Ishikawa (cell line): ENCODE measurements around the gene DMBT1.

Experiments used
- CREB1 ChIP-seq: IDR thresholded peaks from 2 replicates; pipeline ENCODE4 v1.6.1; 2012; ENCODE audit warnings: low read depth
- EGR1 ChIP-seq: IDR thresholded peaks from 2 replicates; pipeline ENCODE4 v1.6.1; 2012
- EP300 ChIP-seq: IDR thresholded peaks from 2 replicates; pipeline ENCODE4 v1.6.1; 2012; ENCODE audit warnings: borderline replicate concordance
- FOXM1 ChIP-seq: IDR thresholded peaks from 2 replicates; pipeline ENCODE4 v1.6.1; 2012; ENCODE audit warnings: low read depth, borderline replicate concordance
- NFIC ChIP-seq: IDR thresholded peaks from 2 replicates; pipeline ENCODE4 v1.6.1; 2012
- RAD21 ChIP-seq: IDR thresholded peaks from 2 replicates; pipeline ENCODE4 v1.6.1; 2012; ENCODE audit warnings: low read depth
- TAF1 ChIP-seq: IDR thresholded peaks from 2 replicates; pipeline ENCODE4 v1.6.1; 2012; ENCODE audit warnings: low read depth, mild to moderate bottlenecking
- TEAD4 ChIP-seq: IDR thresholded peaks from 2 replicates; pipeline ENCODE4 v1.6.1; 2012
- ZBTB7A ChIP-seq: IDR thresholded peaks from 2 replicates; pipeline ENCODE4 v1.6.1; 2012; ENCODE audit warnings: low read depth
- TF ChIP-seq, protein P1 (sequence below): IDR thresholded peaks from 2 replicates; pipeline ENCODE4 v1.6.1; 2012
- TF ChIP-seq, protein P2 (sequence below): IDR thresholded peaks from 2 replicates; pipeline ENCODE4 v1.6.1; 2012
- TF ChIP-seq, protein P3 (sequence below): IDR thresholded peaks from 2 replicates; pipeline ENCODE4 v1.6.1; 2012; ENCODE audit warnings: low read depth, mild to moderate bottlenecking

DNA sequence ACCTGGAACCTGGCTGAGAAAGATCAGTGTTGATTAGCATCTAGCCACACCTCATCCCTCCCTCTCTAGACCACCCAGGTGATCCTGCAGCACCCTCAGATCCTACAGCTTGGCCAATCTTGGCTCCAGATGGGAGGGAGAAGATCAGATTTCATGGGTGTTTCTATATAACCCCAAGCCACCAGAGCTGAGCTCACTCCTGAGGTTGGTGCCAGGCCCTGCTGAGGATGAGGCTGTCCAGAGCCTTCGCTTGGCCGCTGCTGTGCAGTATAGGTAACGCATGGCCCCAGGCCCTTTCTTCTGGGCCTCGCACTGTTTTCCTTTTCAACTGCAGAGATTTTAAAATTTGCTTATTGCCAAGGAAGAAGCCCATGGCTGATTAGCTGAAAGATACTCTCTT, 112.1 kb downstream of the DMBT1 start:
- no peak for TF ChIP-seq TAF1
- TF ChIP-seq TEAD4, result no peak
- no peak for TF ChIP-seq RAD21
- TF ChIP-seq CREB1, result no peak
- TF ChIP-seq FOXM1, result no peak
- TF ChIP-seq NFIC, result no peak
- TF ChIP-seq, protein P1, sequence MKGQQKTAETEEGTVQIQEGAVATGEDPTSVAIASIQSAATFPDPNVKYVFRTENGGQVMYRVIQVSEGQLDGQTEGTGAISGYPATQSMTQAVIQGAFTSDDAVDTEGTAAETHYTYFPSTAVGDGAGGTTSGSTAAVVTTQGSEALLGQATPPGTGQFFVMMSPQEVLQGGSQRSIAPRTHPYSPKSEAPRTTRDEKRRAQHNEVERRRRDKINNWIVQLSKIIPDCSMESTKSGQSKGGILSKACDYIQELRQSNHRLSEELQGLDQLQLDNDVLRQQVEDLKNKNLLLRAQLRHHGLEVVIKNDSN, result no peak
- TF ChIP-seq, protein P2, sequence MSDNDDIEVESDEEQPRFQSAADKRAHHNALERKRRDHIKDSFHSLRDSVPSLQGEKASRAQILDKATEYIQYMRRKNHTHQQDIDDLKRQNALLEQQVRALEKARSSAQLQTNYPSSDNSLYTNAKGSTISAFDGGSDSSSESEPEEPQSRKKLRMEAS, result no peak
- TF ChIP-seq ZBTB7A, result no peak
- no peak for TF ChIP-seq EGR1
- no peak for TF ChIP-seq EP300
- TF ChIP-seq, protein P3, sequence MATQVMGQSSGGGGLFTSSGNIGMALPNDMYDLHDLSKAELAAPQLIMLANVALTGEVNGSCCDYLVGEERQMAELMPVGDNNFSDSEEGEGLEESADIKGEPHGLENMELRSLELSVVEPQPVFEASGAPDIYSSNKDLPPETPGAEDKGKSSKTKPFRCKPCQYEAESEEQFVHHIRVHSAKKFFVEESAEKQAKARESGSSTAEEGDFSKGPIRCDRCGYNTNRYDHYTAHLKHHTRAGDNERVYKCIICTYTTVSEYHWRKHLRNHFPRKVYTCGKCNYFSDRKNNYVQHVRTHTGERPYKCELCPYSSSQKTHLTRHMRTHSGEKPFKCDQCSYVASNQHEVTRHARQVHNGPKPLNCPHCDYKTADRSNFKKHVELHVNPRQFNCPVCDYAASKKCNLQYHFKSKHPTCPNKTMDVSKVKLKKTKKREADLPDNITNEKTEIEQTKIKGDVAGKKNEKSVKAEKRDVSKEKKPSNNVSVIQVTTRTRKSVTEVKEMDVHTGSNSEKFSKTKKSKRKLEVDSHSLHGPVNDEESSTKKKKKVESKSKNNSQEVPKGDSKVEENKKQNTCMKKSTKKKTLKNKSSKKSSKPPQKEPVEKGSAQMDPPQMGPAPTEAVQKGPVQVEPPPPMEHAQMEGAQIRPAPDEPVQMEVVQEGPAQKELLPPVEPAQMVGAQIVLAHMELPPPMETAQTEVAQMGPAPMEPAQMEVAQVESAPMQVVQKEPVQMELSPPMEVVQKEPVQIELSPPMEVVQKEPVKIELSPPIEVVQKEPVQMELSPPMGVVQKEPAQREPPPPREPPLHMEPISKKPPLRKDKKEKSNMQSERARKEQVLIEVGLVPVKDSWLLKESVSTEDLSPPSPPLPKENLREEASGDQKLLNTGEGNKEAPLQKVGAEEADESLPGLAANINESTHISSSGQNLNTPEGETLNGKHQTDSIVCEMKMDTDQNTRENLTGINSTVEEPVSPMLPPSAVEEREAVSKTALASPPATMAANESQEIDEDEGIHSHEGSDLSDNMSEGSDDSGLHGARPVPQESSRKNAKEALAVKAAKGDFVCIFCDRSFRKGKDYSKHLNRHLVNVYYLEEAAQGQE, result no peak
